Stimulated activated CD4-positive, alpha-beta T cell treated with anti-CD3 and anti-CD28 coated beads, TNF-alpha, amount 100 ng/mL, for 24 hours (primary cell): Measurements from ENCODE around the gene MLLT1.

Experiments used
- DNase-seq, 3 experiments: peaks; one replicate each; pipeline ENCODE4 v3.0.0-alpha.2; 2020; ENCODE audit warnings: low read depth in 3 of 3

Gene MLLT1

DNA sequence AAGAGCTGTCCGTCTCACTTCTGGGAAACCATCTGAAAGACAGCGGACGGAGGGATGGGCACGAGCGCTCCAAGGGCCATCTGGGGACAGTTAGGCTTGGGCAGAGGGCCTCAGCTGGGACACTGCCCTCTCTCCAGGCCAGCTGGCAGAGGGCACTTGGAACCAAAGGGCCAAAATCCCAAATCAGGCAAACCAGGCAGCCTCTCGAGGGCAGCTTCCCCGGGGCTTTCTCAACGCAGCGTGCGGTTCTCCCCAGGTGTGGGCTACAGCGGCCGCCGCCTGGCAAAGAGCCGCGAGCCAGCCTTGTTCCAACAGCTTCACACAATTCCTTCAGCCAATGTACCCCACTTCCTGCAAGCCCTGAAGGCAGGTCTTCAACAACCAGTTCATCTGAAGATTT lies 5.0 kb downstream of the MLLT1 start:
- no peak for DNase-seq

DNA sequence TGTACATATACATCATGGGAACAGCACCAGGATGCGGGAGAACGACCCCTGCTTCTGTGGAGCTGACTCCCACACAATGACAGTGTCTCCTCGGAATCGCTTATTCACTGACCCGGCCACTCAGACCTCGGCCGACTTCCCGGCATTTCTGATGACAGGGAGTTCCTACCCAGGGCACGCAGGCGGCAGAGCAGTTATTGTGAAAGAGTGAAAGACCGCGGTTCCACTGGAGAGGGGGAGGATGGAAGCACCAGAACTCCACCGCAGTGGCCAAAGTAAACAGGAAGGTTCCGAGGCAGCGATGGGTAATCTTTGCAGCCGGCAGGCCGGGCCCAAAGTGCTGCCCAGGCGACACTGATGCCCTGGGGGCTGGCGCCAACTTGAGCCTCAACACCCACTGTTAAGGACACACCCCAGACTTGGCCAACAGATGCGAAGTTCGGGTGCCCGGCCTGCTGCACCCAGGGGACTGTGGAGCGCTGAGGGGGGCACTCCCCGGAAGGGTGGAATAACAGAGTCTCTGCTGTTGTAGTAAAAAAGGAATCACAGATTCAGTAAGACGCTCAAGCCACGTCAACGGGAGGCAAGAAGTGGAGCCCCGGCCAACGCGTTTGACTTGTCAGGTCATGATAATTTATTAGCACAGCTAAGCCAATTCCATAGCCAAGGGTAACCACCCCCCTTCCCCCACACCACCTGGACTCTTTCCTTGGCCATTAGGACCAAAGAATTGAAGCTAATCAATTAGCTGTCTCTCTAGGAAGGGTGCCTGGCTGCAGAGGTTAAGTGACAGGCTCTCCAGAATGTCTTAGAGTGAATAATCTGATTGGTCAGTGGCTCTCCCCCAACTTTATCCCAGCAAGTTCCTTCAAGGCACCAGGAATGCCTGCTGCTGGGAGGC lies 5.8 kb downstream of the MLLT1 start:
- no peak for DNase-seq

DNA sequence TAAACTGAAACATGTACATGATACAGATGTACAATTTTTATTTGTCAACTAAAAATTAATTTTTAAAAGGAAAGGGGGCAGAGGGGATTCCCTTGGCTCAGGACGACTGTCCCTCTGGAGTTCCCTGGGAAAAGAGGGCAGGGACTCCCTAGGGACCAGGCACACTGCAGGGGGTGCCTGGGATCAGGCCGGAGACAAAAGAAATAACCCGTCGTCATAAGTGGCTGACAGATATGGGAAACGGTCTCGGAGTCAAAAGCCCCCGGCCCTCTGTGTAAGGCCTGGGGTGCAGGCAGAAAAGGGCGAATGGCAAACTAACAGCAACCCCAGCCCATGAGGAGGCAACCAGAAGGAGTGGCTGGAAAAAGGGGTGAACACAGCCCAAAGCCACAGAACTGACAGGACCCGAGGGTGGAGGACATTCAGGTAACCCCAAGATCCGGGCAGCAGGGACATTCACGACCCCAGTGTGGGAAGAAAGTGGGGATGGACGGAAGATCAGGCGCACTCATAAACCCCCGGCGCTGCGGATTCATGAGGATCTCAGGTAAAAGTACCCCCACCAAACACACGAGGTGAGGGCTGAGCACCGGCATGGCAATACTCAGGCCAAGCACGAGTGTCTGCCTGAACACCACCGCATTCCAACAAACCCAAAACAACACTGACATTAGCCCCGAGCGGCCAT lies 6.7 kb downstream of the MLLT1 start:
- DNase-seq: no peak

DNA sequence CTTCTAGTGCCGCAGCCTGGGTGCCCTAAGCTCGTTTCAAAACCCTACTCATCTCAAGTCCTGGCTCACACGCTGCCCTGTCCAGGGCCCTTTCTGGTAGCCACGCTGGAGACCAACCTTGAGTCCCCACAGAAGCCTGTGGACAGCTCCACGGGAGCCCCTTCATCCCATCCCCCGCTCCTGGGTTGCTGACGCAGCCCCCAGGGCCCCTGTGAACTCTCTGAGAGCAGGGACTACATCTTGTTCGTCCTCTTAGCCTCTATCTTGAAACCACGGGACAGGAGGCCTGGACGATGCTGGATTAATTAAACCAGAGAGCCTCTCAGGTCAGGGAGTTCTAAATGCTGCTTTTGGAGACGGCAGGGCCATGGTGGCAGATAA lies 7.4 kb downstream of the MLLT1 start:
- no peak for DNase-seq

DNA sequence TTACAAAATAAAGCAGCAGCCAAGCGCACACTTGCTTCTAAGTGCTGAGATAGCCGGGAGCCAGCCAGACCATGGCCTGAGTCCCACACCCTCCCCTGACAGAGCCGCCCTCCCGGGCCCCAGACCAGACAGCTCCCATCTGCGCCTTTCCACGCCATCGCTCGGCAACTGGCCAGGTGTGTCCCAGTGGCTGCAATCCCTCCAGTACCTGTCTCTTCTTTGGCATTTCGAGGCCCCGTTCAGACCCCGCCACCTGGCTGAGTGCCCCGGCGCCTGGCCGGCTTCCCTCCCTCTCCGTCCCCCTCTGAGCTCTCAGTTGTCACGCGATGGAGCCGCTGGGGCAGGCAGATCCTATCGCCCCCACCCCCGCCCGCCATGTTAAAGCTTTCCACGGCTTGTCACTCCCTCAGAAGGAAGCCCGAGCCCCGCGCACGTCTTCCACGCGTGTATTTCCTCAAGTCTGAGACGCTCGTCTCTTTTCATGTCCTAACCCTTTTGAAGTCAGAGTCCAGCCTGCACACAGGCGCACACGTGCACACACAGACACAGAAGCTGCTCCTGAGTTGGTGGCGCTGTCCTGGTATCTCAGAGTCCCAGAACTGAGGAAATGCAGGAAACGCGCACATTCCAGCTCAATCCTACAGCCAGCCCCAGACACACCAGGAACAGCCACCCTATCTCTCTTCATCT lies 7.9 kb downstream of the MLLT1 start:
- DNase-seq: no peak

DNA sequence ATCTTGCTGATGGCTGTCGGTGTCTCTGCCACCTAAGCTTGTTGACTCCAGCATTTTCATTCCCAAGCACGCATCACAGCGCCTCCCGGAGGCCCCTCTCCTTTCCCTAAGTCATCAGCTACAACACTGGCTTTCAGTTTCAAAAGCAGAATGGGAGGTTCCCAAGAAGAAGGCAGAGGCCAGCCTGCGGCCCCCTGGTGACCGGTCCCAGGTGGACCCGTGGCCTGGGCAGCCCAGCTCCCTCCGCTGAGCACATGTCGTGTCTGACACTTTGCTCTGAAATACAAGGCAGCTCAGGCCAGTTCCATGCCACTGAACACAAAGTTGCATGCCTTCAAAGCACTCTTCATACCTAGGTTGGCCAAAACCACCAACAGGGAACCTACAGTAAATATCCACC lies 8.5 kb downstream of the MLLT1 start:
- DNase-seq: no peak

DNA sequence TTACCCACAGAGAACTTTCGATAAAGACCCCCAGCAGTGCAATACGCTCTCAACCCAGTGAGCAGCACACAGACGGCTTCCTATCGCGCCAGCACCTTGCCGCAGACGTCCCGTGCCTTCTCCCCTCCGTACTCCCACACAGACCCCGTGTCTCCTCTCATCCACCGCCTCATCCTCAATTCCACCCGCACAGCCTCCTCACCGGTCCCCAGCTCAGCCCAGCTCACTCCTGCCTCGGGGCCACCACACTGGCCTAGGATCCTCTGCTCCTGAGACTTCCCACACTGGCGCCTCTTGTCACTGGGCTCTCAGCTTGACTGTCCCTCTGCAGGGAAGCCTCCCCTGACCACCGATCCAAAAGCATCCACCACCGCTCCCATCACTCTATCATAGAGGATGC lies 9.0 kb downstream of the MLLT1 start:
- no peak for DNase-seq

DNA sequence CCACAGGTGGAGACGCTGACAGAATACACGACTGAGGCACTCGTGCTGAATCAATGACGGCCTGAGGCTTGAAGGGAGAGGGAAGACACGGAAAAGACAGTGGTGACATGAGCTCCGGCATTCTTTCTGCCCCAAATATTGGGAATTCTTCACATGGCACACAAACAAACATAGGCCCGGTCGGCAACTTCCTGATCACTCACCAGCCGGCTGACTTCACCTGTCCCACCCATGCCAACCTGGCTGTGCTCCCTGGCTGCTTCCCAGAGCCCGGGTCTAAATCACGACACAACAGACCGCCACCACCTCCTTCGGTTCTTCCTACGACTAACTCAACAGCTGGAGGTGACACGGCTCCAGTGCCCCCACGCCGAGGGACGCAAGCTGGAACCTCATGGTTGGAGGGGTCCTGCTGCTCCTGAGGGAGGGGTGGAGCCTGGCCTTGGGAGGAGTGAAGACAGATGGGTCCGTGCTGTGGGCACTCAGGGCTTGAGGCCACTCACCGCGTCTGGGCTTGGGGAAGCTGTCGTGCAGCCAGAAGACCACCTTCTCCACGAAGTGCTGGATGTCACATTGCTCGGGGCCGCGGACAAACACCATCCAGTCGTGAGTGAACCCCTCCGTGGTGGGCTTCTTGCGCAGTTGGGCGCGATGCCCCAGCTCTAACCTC lies 9.6 kb downstream of the MLLT1 start:
- no peak for DNase-seq

DNA sequence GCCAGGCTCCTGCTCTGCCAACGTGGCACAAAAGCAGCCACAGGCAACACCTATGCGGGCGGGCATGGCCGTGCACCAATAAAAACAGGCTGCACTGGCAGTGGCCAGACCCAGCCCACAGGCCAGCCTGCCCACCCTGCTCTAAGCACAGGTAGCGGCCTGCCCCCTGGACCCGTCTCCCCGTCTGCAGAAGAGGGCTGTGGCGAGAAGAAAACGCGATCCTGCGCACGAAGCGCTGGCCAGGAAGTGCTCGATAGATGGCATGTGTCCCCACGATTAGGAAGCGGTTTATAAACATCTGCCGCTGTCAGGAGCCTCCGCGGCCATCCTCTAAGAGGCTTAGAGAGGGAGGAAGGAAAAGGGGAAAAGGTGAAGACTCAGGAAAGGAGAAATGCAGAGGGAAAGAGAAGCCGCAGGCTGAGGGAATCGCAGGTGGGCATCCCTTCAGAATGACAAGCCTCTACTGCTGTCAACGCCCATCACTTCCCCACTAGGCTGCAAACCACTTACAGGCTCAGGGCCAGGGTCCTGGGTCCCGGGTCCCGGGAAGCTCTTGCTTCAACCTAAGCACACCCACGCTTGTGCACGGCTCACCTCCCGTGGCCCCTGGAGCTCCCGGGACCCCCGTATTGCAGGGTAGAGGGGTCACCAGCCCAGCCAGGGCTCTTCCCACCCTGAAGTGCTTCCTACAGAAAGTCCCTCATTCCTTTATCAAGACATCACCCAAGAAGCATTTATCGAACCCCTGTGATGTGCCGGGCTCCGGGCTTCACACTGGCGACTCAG lies 10.5 kb downstream of the MLLT1 start:
- no peak for DNase-seq

DNA sequence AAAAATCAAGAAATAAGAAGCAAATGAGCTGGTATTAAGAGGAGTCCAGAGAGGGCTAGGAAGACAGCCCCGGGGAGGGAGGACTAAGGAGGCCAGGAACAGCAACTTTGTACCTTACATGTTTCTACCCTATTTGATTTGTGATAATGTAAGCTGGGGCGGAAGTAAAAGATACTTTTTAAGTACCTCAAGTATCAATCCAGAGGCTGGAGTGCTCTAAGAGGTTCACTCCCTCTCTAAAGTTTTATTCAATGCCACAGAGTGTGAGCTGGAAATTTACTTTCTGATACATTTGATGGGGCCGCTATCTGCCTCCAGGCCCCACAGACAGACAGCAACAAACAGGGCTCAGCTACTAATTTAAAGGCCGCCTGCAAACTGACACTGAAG lies 11.4 kb downstream of the MLLT1 start:
- DNase-seq: no peak

DNA sequence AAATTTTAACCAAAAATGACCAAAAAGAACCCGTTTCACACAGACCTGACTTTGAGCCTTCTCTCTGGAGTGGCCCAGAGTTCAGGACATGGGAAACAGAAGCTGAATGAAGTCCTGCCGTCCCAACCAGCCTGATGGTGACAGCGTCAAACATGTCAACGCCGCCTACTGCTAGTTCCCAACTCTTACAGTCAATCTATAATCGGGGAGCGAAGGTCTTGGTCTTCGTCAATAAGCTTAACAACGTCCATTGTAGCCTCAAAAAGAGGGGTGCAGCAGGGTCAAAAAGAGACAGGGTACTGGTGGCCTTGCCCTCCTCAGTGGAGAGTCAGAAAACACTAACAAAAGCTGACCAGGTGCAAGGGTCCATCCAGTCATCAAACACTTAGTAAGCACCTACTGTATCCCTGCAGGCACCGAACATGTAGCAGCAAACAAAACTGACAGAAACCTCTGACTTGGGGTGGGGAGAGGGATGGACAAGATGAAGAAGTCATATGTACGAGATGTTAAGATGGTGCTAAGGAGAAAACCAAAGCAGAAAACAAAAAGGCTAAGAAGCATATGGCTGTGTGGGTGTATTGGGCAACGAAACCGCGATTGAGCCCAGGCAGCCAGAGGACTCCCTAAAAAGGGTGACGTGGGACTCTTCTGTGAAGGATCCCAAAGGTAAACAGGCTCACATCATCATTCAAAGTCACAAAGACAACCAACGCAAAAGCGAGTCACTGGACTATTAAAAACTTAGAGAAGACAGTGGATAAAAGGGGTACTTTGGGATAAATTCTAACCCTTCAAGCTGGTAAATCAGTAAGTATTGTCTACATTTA lies 12.0 kb downstream of the MLLT1 start:
- DNase-seq: no peak

DNA sequence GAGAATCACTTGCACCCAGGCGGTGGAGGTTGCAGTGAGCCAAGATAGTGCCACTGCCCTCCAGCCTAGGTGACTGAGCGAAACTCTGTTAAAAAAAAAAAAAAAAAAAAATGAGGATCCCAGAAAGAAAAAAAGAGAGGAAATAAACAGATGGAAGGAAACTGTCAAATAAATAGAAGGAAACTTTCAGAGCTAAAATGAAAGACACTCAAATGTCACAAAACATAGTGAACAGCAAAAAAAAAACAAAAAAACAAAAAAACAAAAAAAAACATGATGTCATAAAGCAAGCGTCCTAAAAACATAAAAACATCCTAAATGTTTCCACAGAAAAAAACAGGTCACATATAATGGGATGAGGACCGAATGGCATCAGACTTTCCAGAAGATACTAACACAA lies 15.0 kb downstream of the MLLT1 start:
- no peak for DNase-seq

DNA sequence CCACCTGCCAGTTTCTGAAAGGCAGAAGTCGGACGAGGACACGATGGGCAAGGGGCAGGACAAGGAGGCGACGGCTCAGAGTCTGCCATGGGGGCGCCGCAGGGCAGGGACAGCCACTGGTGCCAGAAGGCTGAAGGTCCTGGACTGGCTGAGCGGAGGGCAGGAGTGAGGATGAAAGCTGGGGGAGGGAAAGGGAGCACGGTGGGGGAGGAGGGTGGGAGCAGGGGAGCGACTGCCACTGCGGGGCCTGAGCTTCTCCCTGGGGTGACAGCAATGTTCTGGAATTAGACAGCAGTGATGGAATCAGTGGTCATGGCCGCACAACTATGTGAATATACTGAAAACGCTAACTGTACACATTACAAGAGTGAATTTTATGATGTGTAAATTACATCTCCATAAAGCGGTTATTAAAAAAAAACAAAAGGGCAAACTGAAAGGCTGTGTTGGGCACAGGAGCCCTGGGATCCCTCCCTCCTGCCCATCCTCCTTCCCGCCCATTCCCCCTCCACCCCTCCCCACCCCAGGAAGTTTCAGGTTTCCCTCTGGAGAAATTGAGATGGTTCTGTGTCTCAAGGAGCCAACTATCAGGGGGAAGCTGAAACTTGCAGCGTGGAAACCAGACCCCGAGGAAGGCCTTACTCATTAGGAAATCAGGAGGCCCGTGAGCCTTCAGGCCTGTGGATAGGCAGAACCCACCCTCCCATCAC lies 15.9 kb downstream of the MLLT1 start:
- no peak for DNase-seq

DNA sequence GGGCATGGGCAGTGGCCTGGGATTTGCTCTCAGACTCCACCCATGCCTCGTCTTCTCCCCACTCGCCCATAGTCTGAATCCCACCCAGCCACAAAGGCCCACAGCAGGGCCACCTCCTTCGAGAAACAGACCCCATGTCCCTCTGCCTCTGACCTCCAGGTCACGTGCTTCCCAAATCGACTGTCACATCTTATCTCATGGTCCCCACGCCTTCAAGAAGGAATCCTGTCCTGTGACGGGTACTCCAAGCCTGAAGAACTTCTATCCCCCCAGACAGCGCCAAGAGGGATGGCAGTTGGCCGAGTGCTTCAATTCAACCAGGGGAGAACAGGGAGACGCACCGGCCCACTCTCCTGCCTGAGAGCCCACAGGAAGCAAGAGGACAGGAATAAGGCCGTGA lies 16.5 kb downstream of the MLLT1 start:
- DNase-seq: no peak

DNA sequence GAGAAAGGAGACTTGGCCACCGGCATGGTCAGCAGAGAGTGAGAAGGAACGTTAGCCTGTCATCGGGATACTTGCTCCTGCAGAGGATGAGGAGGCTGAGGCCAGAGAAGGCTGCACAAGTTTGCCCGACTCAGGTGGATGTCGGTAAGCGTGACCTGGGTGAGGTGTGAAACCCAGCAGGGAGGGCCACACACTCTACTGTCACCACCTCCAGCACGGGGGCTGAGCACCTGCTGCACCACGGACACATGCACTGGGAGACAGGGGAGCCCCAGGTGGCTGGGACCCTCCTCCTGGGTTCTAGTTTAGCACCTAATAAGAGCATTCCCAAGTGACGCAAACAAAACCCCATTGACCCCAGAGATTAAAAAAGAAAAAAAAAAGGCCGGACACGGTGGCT lies 17.3 kb downstream of the MLLT1 start:
- no peak for DNase-seq

DNA sequence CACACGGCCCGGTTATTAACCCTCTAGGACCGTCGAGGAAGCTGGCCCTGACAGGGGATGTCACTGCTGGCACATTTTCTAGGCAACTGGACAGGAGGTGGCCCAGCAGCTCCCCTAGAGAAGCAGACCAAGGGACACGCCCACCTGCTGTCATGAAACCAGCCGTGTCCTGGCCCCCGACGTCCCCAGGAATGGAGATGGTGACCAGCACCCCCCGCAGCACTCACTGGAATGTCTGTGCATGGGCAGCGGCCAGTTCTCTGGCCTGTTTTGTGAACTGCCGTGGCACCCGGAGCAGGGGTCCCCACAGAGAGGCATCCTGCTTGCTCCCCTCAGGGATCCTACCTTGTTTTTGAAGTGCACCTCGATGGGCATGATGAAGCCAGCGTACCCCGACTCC lies 17.9 kb downstream of the MLLT1 start:
- no peak for DNase-seq

DNA sequence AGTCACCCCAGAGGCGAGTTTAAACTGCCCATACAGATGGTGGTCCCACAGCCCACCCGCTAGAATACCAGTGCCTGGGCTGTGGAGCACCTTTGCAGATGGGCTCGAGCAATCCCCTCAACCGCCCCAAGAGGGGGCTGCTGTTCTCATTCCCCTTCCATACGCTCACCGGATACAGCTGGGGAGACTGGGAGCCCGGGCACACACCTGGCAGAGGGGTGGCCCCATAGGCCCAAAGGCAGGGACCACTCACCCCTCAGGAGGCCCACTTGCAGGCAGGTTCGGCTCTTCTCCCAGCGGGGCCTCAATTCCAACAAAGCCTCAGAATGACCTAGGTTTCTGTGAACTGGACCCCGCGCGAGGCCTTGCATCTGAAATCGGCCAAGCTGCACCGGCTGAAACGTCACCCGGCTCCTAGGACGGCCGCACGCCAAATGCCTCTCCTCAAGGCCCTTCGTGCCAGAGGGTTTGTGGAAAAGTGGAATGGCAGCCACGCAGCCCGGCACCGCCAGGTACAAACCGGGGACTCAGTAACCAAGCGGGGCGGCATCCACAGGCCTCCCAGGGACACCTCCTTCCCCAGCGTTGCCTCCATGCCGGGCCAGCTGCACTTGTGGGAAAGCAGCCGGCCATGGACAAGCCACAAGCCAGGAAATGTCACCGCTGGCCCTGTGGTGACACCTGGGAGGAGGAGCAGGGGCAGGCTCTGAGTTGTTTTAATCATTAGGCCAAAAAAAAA lies 18.7 kb downstream of the MLLT1 start:
- no peak for DNase-seq

DNA sequence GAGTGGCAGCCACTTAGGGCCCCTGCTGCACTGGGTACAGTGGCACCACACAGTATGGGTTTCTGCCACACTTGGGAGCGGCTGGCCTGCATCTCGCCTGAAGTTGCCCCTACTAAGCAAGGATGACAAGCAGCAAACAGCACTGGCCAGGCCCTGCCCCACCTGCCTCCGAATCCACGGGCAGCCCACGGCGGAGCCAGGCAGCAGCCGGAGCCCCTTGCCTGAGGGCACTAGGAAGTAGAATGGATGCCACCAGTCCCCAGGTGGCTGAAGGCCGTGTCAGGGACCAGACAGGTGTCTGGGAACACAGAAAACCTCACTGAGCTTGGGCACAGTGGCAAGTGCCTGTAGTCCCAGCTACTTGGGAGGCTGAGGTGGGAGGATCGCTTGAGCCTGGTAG lies 19.4 kb downstream of the MLLT1 start:
- no peak for DNase-seq

DNA sequence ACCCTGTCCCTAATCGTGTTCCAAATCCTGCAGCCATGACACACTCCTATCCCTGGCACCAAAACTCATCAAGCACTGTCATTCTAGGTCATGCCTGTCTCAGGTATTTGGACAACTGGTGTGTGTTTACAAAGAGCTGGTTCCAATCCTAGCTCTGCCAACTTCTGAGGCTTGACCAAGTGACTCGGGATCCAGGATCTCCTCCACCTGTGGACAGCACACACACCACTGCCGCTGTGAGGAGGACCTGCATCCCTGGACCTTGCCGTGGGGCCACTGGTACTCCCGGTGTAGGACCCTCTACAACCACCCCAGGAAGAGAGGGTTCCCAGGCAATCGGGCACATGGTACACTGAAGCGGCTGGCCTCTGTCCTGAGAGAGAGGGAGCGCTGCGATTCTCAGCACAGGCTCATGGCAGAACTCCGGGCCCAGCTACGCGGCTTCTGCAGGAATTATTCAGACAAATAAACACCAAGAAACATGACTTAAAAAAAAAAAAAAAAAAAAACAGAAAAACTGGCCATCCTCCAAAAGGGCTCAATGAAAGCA lies 20.4 kb downstream of the MLLT1 start:
- DNase-seq: no peak
